Parathyroid adenoma (tissue), 2 donors: ENCODE results near the gene PLPPR3.

Experiments used
- H2AFZ ChIP-seq: fragments of 300-600 bp; sonication (generic); one replicate; pipeline ENCODE4 v1.7.0; 2017; ENCODE audit warnings: antibody characterized with exemption, mild to moderate bottlenecking
- H3K27ac ChIP-seq: fragments of 300-600 bp; sonication (generic); one replicate; pipeline ENCODE4 v1.7.0; 2017
- H3K27me3 ChIP-seq: fragments of 300-600 bp; sonication (generic); one replicate; pipeline ENCODE4 v1.7.0; 2017; ENCODE audit warnings: low read length; ENCODE audit not compliant: control insufficient read depth, insufficient read depth
- H3K36me3 ChIP-seq: fragments of 300-600 bp; sonication (generic); one replicate; pipeline ENCODE4 v1.7.0; 2017; ENCODE audit warnings: low read length; ENCODE audit not compliant: control insufficient read depth, insufficient read depth
- H3K4me1 ChIP-seq: fragments of 300-600 bp; sonication (generic); one replicate; pipeline ENCODE4 v1.7.0; 2017; ENCODE audit warnings: control low read depth
- H3K4me2 ChIP-seq: fragments of 300-600 bp; sonication (generic); one replicate; pipeline ENCODE4 v1.7.0; 2017; ENCODE audit warnings: low read length
- H3K4me3 ChIP-seq: fragments of 300-600 bp; sonication (generic); one replicate; pipeline ENCODE4 v1.7.0; 2017; ENCODE audit warnings: low read depth, low read length
- H3K79me2 ChIP-seq: fragments of 300-600 bp; sonication (generic); one replicate; pipeline ENCODE4 v1.7.0; 2017; ENCODE audit warnings: control low read depth
- H3K9ac ChIP-seq: fragments of 300-600 bp; sonication (generic); one replicate; pipeline ENCODE4 v1.7.0; 2017; ENCODE audit warnings: mild to moderate bottlenecking
- H3K9me3 ChIP-seq: fragments of 300-600 bp; sonication (generic); one replicate; pipeline ENCODE4 v1.7.0; 2017; ENCODE audit warnings: low read length; ENCODE audit not compliant: control insufficient read depth
- CTCF ChIP-seq: fragments of 300-600 bp; sonication (generic); IDR thresholded peaks from one replicate; pipeline ENCODE4 v1.7.0; 2017; ENCODE audit warnings: antibody characterized with exemption, mild to moderate bottlenecking
- donor health status: primary hyperparathyroidism.

The PLPPR3 gene

GRCh38 chr19:780935-781334, 40.8 kb downstream of the PLPPR3 start:
- Histone ChIP-seq H3K9me3 (no peaks in the 10 kb centered on the region), H3K27ac (no peak overlapping the region), H3K4me1 (no peaks in the 10 kb centered on the region), H3K4me2 (no peak overlapping the region), H3K36me3 (no peaks in the 10 kb centered on the region), H3K9ac (no peak overlapping the region), H3K27me3 (no peaks in the 10 kb centered on the region), H3K4me3 (no peak overlapping the region), H2AFZ (no peak overlapping the region), H3K79me2 (no peaks in the 10 kb centered on the region)
- no peak for TF ChIP-seq CTCF

GRCh38 chr19:778910-779653, 42.7 kb downstream of the PLPPR3 start:
- no peak for TF ChIP-seq CTCF
- Histone ChIP-seq H3K27me3 (no peaks in the 10 kb centered on the region), H3K9me3 (no peaks in the 10 kb centered on the region), H3K36me3 (no peaks in the 10 kb centered on the region), H3K4me1 (no peaks in the 10 kb centered on the region), H3K4me2 (no peak overlapping the region), H3K4me3 (no peak overlapping the region), H2AFZ (no peak overlapping the region), H3K27ac (no peak overlapping the region), H3K79me2 (no peaks in the 10 kb centered on the region), H3K9ac (no peak overlapping the region)

- no peak overlapping the region for H3K4me2 ChIP-seq
- no peaks in the 10 kb centered on the region for H3K36me3 ChIP-seq
- TF ChIP-seq CTCF, result no peak
These were observed 45.2 kb downstream of the PLPPR3 start for GRCh38 chr19:776549-776948.

GRCh38 chr19:772730-773436, 48.9 kb downstream of the PLPPR3 start:
- H3K9ac ChIP-seq, result no peak overlapping the region
- H2AFZ ChIP-seq, result peak overlapping the region; percentile 69
- H3K4me3 ChIP-seq, result no peak overlapping the region
- no peaks in the 10 kb centered on the region for H3K79me2 ChIP-seq
- H3K27ac ChIP-seq, result no peak overlapping the region
- no peak overlapping the region for H3K4me2 ChIP-seq
- no peaks in the 10 kb centered on the region for H3K36me3 ChIP-seq
- no peak for TF ChIP-seq CTCF
- H3K9me3 ChIP-seq, result no peaks in the 10 kb centered on the region
- no peaks in the 10 kb centered on the region for H3K27me3 ChIP-seq
- peaks cover 6% of the 10 kb centered on the region for H3K4me1 ChIP-seq

More at GRCh38 chr19:776549-776948, 45.2 kb downstream of the PLPPR3 start:
- Histone ChIP-seq H3K27me3 (no peaks in the 10 kb centered on the region), H3K9me3 (no peaks in the 10 kb centered on the region), H2AFZ (no peak overlapping the region), H3K9ac (no peak overlapping the region), H3K4me3 (no peak overlapping the region), H3K79me2 (no peaks in the 10 kb centered on the region), H3K27ac (no peak overlapping the region), H3K4me1 (peaks cover 6% of the 10 kb centered on the region)
